Measurements from ENCODE around the gene NIPAL1. TPM values are rescaled to one million over a fixed set of nuclear protein-coding genes. Genes with fewer than 3 reads are reported as not detected.
A peak's percentile ranks its signal among the peaks of the same experiment; 100 is the strongest.

The NIPAL1 gene
- total RNA-seq, 1 experiment from 2014 or later: 18.1 TPM

- H3K4me1 Mint-ChIP-seq (ENCODE audit: low read depth, unreplicated experiment): peaks cover 18% of the 10 kb centered on the region
- no peaks in the 10 kb centered on the region for H3K27me3 Mint-ChIP-seq (ENCODE audit: insufficient read depth, unreplicated experiment)
- H3K4me3 Mint-ChIP-seq (ENCODE audit: unreplicated experiment): peak overlapping the region; percentile 50
- Histone ChIP-seq H3K27me3 (replicated peaks; ENCODE audit: control insufficient read depth, insufficient read depth, low read length) (no peaks in the 10 kb centered on the region), H3K36me3 (ENCODE audit: control insufficient read depth, insufficient read depth, low read length) (no peaks in the 10 kb centered on the region), H3K4me1 (peaks cover 37% of the 10 kb centered on the region), H3K9me3 (no peaks in the 10 kb centered on the region), H3K4me3 (ENCODE audit: low read depth, low read length) (no peak overlapping the region)
- BruUV-seq (replicated peaks): no TSS peak
- peaks cover 16% of the 10 kb centered on the region for H3K36me3 Mint-ChIP-seq (ENCODE audit: insufficient read depth, unreplicated experiment)
- H3K9me3 Mint-ChIP-seq (ENCODE audit: unreplicated experiment): no peaks in the 10 kb centered on the region
- CTCF ChIA-PET: interaction anchor here (1.0 kb wide), 1 partner anchor 28 kb away, joined by 8 read pairs; no protein-coding TSS in a partner anchor
- POLR2A ChIA-PET: interaction anchor here (0.8 kb wide), 1 partner anchor 89 kb away, joined by 3 read pairs; no protein-coding TSS in a partner anchor
- intact Hi-C loops (cut with micrococcal nuclease; ENCODE audit: unreplicated experiment): loop anchor here (1.0 to 2.0 kb wide), 2 partner anchors 26 to 28 kb away; partner anchors contain the start of genes CNGA1 and NIPAL1
- no peak for TF ChIP-seq CTCF (IDR thresholded peaks at IDR 0.05; ENCODE audit: insufficient read depth in 1 of 2, low read depth in 1 of 2, low read length in 1 of 2, severe bottlenecking in 1 of 2, unreplicated experiment in 1 of 2)
- DNase-seq: peak in 1 of 2 experiments; percentile 40
- peak overlapping the region; percentile 93 for H3K27ac Mint-ChIP-seq (ENCODE audit: unreplicated experiment)
Observed at GRCh38 chr4:48042979-48043461, 26.4 kb downstream of the NIPAL1 start.

GRCh38 chr4:48043504-48043903, 26.9 kb downstream of the NIPAL1 start:
- no peaks in the 10 kb centered on the region for H3K9me3 ChIP-seq
- ChIA-PET CTCF (interaction anchor here (1.0 kb wide), 1 partner anchor 28 kb away, joined by 8 read pairs; no protein-coding TSS in a partner anchor), POLR2A (interaction anchor here (0.8 kb wide), 1 partner anchor 88 kb away, joined by 3 read pairs; no protein-coding TSS in a partner anchor)
- H3K36me3 ChIP-seq (ENCODE audit: control insufficient read depth, insufficient read depth, low read length): no peaks in the 10 kb centered on the region
- Mint-ChIP-seq H3K36me3 (ENCODE audit: insufficient read depth, unreplicated experiment) (peaks cover 11% of the 10 kb centered on the region), H3K27ac (ENCODE audit: unreplicated experiment) (peak overlapping the region; percentile 93), H3K27me3 (ENCODE audit: insufficient read depth, unreplicated experiment) (no peaks in the 10 kb centered on the region), H3K4me1 (ENCODE audit: low read depth, unreplicated experiment) (peaks cover 18% of the 10 kb centered on the region), H3K9me3 (ENCODE audit: unreplicated experiment) (no peaks in the 10 kb centered on the region), H3K4me3 (ENCODE audit: unreplicated experiment) (peak overlapping the region; percentile 50)
- H3K4me3 ChIP-seq (ENCODE audit: low read depth, low read length): no peak overlapping the region
- H3K27me3 ChIP-seq (replicated peaks; ENCODE audit: control insufficient read depth, insufficient read depth, low read length): no peaks in the 10 kb centered on the region
- H3K4me1 ChIP-seq: peaks cover 39% of the 10 kb centered on the region
- intact Hi-C loops (cut with micrococcal nuclease; ENCODE audit: unreplicated experiment): loop anchor here (1.0 to 2.0 kb wide), 2 partner anchors 27 to 28 kb away; partner anchors contain the start of genes CNGA1 and NIPAL1
- no TSS peak for BruUV-seq (replicated peaks)
- DNase-seq: no peak
- no peak for TF ChIP-seq CTCF (IDR thresholded peaks at IDR 0.05; ENCODE audit: insufficient read depth in 1 of 2, low read depth in 1 of 2, low read length in 1 of 2, severe bottlenecking in 1 of 2, unreplicated experiment in 1 of 2)

GRCh38 chr4:48044298-48044697, 27.7 kb downstream of the NIPAL1 start:
- Mint-ChIP-seq H3K27me3 (ENCODE audit: insufficient read depth, unreplicated experiment) (no peaks in the 10 kb centered on the region), H3K9me3 (ENCODE audit: unreplicated experiment) (no peaks in the 10 kb centered on the region), H3K36me3 (ENCODE audit: insufficient read depth, unreplicated experiment) (peaks cover 7% of the 10 kb centered on the region), H3K4me3 (ENCODE audit: unreplicated experiment) (no peak overlapping the region), H3K4me1 (ENCODE audit: low read depth, unreplicated experiment) (peaks cover 18% of the 10 kb centered on the region), H3K27ac (ENCODE audit: unreplicated experiment) (no peak overlapping the region)
- no TSS peak for BruUV-seq (replicated peaks)
- no peak overlapping the region for H3K4me3 ChIP-seq (ENCODE audit: low read depth, low read length)
- H3K4me1 ChIP-seq: peaks cover 39% of the 10 kb centered on the region
- no peaks in the 10 kb centered on the region for H3K9me3 ChIP-seq
- H3K27me3 ChIP-seq (replicated peaks; ENCODE audit: control insufficient read depth, insufficient read depth, low read length): no peaks in the 10 kb centered on the region
- intact Hi-C loops (cut with micrococcal nuclease; ENCODE audit: unreplicated experiment): no loop called here
- DNase-seq: no peak
- CTCF ChIA-PET: interaction anchor here (0.6 kb wide), 1 partner anchor 24 kb away, joined by 3 read pairs; no protein-coding TSS in a partner anchor
- POLR2A ChIA-PET: no interaction called here
- H3K36me3 ChIP-seq (ENCODE audit: control insufficient read depth, insufficient read depth, low read length): no peaks in the 10 kb centered on the region
- no peak for TF ChIP-seq CTCF (IDR thresholded peaks at IDR 0.05; ENCODE audit: insufficient read depth in 1 of 2, low read depth in 1 of 2, low read length in 1 of 2, severe bottlenecking in 1 of 2, unreplicated experiment in 1 of 2)
